HS-27A (cell line): ENCODE data around the gene MNAT1.
"Not testable (repeated sequence)": the region's sequence is repeated elsewhere in the genome, so short reads cannot be mapped to it uniquely, and the experiment has no call there.

Experiments
- DNase-seq: peaks from one replicate; pipeline ENCODE4 v3.0.0-alpha.2; 2012; ENCODE audit warnings: low read depth, missing footprints

The MNAT1 gene

DNA sequence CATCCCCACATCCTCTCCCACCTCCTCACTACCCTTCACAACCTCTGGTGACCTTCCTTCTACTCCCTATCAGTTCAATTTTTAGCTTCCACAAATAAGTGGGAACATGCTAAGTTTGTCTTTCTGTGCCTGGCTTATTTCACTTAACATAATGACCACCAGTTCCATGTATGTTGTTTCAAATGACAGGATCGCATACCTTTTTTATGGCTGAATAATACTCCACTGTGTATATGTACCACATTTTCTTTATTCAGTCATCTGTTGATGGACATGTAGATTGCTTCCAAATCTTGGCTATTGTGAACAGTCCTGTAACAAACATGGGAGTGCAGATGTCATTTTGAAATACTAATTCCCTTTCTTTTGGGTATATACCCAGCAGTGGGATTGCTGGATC is 147.7 kb downstream of the MNAT1 start:
- DNase-seq: no peak

DNA sequence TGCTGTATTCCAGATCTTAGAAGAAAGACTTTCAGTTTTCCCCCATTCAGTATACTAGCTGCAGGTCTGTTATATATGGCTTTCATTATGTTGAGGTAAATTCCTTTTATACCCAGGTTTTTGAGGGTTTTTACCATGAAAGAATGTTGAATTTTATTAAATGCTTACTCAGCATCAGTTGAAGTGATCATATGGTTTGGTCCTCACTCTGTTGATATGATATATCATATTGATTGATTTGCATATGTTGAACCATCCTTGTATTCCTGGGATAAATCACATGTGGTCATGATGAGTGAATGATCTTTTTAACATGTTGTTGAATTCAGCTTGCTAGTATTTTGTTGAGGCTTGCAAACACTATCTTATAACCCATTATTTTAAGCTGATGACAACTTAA is 149.6 kb downstream of the MNAT1 start:
- DNase-seq: no peak

DNA sequence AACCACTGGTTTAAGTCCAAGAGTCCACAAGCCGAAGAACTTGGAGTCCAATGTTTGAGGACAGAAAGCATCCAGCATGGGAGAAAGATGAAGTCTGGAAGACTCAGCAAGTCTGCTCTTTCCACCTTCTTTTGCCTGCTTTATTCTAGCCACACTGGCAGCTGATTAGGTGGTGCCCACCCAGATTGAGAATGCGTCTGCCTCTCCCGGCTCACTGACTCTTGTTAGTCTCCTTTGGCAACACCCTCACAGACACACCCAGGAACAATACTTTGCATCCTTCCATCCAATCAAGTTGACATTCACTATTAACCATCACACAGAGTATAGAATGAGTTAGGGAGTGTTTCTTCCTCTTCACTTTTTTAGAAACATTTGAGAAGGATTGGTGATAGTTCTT is 156.1 kb downstream of the MNAT1 start:
- DNase-seq: not testable (repeated sequence)

DNA sequence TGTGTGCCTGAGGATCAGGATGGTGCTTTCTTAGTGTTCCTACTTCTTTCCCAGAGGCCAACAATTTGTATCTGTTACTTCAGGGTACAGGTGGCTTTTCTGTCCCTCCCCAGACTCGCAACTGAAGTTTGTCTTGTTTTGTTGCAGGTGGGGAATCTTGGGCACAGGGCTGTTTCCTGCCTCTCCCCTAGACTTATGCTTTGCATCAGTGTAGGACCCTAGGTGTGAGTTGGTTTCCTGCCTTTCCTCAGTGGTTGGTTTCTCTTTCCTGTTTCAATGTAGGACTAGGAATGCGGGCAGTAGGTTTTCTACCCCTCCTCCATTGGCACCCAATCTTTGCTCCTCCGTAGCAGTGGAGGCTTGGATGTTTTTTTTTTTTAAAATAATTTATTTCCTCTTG is 159.3 kb downstream of the MNAT1 start:
- DNase-seq: no peak

DNA sequence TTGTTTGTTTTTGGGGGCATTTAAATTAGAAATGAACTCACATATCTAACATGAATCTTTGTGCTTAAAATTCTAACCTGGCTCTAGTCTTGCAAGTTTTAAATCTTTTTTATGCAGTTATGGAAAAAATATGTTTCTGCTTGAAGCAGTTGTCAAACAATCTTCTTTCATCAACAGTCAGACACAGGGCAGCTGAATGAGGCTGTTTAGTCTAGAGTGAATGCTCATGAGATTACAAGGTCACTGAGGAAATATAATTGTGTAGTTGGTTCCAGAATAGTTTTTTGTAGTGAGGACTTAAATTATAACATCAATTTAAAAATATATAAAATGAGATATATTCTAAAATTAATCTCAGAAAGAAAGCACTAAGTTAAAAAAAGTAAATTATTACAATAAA is 169.8 kb downstream of the MNAT1 start:
- DNase-seq: no peak

DNA sequence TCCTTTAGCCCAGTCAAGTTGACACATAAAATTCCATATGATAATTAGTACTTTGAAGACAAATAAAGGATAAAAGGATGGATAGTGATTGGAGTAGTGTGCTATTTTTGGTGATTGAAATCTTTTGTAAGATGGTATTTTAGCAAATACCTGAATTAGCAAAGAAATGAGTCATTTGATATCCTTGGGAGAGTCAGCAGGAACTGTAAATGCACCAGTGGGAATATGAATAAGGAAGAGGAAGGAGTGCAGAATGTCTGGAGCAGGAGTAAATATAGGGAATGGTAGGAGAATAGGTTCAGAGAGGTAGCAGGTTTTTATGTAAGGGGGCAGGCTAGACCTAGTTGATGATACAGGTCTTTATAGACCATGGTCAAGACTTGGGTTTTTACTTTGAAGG is 171.4 kb downstream of the MNAT1 start:
- no peak for DNase-seq

DNA sequence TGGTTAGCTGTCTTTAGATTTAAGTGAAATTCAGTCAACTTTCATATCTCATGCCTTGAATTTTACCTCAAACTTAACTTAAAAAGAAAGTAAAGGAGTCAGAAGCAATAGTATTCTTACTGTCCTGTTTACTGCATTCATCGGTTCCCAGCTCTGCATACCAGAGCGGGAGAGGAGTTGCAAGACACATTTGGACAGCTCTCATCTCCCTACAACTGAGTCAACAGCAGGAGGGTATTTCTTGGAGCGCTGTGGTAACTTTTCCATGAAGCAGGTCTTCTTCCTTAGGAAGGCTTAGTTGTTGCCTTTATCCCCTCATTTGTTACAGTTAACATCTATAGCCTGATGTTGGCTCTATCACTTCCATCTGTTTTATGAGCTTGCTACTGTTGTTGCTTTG is 181.2 kb downstream of the MNAT1 start:
- no peak for DNase-seq

DNA sequence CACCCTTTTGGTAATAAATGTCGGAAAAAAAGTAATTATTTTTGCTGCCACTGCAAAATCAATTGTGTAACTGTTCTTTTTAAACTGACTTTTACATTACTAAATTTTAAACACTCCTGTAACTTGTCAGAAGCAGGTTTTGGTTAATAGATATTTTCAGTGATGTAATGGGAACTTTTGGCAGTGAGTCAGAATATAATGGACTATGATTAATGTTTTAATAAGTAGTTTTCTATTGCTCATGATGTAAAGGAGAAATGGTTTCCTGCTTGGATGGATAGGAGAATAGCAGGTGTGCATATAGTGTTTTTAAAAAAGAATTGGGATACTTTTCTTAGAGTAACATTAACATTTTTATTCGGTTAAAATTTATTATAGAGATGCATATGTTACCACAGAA is 187.5 kb downstream of the MNAT1 start:
- no peak for DNase-seq

DNA sequence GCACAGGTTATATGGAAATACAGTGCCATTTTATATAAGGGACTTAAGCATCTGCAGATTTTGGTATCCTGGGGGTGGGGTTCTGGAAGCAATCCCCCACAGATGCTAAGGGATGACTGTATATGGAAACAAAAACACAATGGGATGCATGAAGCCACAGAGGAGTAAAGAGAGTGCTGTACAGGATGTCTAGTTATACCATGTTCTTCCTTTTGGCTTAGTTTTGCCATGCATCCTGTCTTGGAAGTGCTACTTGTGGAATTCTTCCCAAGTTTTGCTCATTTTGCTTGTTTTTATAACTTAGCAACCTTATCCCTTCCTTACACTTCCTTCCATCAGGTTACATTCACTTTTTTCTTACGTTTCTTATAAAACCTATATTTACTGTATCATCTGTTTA is 190.7 kb downstream of the MNAT1 start:
- no peak for DNase-seq

DNA sequence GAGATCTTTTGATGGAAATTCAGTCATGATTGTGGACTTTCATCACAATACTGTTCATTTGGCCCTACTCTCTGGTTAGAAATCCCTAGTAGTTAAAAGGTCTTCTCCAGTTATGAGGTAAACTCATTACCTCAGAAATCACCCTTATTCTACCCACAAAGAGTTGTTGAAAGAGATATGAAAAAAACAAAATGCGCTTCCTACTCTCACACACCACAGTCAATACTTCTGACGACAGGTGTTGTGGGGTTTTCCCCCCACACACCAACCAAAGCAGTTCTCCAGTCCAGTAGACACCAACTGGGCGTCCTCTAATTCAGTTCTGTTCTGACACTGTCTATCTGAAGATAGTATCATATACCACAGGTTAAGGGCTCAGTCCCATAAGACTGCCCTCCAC is 191.4 kb downstream of the MNAT1 start:
- DNase-seq: no peak

DNA sequence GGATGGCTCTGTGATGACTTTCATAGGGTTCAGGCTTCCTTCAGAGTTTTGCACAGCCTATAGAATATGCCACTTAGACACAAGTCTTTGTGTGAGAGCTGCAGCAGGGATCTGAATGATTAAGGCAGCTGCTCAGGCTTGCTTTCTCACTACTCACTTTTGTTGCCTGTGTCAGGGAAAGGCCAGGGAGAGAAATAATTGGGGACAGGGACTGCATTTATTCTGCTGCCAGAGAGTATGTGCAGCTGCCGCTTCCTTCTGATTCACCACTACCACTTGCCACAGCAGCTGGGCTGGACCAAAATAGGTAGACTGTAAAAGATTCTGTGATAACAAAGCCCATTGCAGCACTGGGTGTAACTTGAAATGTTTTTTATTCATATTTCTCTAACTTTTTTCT is 196.7 kb downstream of the MNAT1 start:
- no peak for DNase-seq

DNA sequence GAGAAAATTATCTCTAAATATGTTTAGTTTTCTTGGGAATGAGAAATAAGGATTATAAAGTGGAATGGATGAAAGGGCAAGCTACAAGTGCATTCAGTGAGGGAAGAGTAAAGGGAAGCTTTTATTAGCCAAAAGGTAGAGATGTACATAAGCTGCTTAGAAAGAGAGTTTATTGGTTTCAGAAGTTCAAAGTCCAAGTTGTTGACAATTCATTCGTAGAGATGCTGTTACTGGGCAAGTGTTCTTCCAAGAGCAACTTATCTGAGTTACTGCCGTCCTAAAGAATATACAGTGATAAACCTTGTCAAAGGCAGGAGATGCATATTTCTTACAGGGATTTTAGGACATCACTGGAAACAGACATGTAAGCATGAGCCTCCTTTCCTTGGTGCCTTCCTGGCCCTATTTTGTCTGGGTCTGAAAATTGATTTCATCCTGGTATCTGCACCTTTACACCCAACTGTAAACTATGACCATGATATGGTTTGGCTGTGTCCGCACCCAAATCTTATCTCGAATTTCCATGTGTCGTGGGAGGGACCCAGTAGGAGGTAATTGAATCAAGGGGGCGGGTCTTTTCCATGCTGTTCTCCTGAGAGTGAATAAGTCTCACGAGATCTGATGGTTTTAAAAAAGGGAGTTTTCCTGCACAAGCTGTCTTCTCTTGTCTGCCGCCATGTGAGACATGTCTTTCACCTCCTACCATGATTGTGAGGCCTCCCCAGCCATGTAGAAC is 199.5 kb downstream of the MNAT1 start:
- DNase-seq: no peak

DNA sequence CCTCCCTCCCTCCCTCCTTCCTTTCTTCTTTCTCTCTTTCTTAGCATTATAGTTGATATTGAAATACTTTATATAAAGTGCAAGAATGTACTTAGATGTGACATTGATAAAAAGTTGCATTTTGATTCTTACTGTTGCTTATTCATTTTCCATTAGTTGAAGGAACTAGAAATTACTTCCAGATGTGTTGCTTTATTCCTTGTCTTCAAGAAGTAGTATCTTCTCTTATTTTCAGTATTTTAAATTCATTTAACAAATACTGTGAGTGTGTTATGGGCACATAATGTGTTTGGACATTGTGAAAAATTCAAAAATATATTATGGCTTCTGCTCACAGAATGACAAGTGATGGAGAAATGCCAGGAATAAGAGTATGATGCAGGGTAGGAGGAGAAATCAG is 200.8 kb downstream of the MNAT1 start:
- DNase-seq: no peak

DNA sequence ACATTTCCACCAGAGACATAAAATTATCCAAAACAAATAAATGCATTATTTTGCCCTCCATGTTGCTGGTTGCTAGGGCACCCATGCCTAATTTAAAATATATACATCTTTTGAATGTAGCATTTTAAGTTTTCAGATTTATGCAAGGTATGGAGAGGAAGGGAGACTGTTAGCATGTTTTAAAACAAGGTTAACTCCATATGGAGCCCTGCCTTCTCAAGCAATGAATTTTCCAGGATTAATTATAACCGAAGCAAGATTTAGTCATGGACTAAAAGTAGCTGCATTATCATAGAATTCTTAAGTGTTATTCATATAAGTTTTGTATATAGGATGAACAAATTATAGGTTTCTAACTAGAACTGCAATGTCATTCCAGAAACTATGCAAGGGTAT is 209.1 kb downstream of the MNAT1 start:
- DNase-seq: no peak

DNA sequence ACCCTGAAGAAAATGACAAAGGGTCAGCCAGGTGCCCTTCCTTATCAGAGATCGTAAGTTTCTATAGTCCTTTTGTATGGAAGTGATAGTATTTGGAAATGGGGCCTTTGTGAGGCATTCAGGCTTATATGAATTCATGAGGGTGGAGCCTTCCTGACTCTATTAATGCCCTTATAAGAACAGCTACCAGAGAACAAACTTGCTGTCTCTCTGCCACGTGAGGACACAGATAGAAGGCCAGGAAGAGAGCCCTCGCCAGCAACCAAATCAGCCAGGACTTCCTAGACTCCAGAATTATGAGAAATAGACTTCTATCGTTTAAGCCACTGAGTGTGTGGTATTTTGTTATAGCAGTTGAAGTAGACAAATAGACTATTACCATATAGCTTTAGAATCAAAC is 209.6 kb downstream of the MNAT1 start:
- no peak for DNase-seq

DNA sequence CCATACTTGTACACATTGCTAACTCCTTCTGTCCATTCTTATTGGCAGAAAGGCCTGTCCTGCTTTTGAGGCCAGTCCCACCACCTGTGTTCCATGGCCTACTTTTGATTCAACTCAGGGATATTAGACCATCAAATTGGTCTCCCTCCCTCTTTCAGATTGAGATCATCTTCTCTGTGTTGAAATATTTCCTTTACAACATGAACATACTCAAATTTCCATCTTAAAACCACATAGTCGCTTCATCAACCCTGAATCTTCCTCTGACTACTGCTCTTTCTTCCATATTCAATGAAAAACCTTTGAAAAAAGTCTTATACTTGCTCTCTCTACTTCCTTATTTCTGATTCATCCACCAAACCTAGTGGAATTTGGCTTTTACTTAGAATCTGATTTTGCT is 211.4 kb downstream of the MNAT1 start:
- no peak for DNase-seq

DNA sequence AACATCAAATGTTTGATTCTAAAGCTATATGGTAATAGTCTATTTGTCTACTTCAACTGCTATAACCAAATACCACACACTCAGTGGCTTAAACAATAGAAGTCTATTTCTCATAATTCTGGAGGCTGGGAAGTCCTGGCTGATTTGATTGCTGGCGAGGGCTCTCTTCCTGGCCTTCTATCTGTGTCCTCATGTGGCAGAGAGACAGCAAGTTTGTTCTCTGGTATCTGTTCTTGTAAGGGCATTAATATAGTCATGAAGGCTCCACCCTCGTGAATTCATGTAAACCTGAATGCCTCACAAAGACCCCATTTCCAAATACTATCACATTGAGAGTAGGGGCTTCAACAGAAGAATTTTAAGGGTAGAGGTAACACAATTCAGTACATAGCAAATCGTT is 212.2 kb downstream of the MNAT1 start:
- no peak for DNase-seq

DNA sequence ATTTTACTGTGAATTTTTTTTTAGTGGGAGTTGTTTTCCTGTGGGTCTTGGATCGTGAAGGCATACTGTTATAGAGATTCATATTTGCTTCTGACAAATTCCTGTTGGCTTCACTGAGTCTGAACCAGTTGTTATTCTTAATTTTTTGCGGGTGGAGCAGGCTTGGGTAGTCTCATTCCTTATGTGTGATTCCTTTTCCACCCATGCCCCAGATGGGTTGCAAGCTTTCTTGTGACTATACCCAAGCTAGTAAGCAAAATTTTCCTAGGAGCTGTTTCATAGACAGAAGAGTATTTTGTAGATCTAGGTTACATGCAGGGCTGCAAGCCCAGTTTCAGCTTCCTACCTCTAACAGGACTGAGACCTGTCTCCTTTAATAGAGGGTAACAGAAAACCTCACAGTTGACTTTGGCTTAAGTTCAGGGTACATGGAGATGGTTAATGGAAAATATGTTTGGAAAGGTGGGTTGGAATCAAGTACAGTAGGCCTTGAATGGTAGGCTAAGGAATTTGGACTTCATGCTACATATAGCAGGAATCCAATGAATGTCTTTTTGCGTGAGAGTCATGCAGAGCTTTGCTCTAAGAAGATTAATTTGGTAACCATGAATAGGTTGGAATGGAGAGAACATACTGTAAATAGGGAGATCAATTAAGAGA is 217.3 kb downstream of the MNAT1 start:
- DNase-seq: no peak

DNA sequence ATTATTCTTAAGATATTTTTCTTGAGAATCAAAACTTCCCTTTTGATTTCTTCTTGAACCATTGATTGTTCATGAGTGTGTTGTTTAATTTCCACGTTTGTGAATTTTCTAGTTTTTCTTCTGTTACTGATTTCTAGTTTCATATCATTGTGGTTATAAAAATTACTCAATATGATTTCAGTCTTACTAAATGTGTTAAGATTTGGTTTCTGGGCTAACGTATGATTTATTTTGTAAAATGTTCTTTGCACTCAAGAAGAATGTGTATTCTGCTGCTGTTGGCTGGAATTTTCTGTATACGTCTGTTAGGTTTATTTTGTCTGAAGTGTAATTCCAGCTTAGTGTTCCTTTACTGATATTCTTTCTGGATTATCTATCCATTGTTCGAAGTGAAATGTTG is 221.6 kb downstream of the MNAT1 start:
- no peak for DNase-seq

DNA sequence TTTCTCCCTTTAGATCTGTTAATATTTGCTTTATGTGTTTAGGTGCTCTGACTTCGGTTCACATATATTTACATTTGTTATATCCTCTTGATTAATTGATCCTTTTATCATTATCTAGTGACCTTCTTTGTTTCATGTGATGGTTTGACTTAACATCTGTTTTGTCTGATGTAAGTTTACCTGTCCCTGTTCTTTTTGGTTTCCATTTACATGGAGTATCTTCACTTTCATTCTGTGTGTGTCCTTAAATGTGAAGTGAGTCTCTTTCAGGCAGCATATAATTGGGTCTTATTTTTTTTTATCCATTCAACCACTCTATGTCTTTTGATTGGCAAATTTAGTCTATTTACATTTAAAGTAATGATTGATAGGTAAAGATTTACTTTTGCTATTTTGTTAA is 222.1 kb downstream of the MNAT1 start:
- no peak for DNase-seq

DNA sequence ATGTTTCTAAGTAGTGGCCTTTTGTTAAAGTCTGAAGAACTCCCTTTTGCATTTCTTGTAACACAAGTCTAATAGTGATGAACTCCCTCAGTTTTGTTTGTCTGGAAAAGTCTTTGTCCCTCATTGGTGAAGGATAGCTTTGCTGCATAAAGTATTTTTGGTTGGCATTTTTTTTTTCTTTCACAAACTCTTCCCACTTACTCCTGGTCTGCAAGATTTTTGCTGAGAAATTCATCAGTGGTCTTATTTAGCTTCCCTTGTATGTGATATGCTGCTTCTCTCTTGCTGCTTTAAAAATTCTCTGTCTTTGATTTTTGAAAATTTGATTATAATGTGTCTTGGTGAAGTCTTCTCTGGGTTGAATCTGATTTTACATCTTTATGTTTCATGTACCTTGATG is 223.6 kb downstream of the MNAT1 start:
- no peak for DNase-seq

DNA sequence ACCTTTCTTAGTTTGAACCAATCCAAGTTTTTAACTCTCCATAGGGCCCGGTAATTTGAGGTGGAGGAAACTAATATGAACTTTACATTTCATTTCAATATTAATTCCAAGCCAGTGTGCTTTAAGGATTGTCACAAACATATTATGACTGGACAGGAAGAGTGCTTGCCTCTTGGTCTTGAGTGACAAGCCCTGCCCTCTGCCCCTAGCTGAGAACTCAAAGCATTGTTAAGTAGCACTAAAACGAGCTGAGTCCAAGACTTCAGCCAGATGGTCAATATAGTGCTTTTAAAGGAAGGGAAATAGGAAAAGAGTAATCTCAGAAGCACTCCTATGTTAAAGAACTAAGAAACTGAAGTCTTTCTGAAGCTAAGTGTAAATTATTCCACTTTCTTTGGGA is 229.2 kb downstream of the MNAT1 start:
- no peak for DNase-seq

DNA sequence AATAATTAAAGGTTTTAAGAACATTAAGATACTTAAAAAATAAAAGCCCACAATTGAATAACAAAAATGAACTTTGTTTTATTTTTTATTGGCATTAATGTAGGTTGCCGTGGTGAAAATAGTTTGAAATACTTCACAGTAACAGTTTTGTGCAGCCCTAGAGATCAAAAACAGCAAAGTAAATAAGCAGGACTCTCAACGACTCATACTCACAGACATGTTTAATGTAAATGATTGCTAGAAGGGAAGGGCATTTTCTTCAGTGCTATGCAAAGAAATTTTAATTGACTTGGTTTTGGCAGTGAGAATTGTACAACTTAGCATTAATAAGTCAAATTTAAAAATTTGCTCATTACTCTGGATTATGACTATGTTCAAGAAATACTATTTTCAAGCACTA is 230.3 kb downstream of the MNAT1 start:
- DNase-seq: no peak

DNA sequence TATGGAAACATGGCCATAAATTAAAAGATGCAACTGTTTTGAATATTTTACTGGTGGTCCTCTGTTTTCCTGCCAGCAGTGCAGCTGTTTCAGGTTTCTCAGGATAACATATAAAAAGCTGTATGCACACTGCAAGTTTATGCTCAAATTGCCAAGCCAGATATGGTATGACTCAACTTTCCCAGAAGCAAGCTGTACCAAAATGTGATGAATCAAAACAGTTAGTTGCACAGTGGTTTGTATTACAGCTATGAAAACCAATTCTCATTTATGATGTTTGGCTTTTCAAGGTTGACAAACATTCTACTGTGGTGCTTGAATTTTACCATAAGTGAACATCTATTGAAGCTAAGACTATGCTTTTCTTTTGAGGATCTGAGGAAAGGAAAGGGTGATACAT is 230.8 kb downstream of the MNAT1 start:
- no peak for DNase-seq
